Renal pelvis (tissue), 4 donors: ENCODE measurements around the gene CCDC3. TPM values are rescaled to one million over a fixed set of nuclear protein-coding genes. Genes with fewer than 3 reads are reported as not detected.

Experiments
- DNase-seq: peaks from one replicate; pipeline ENCODE4 v3.0.0-alpha.2; 2013
- polyA plus RNA-seq, 3 donors: library from polyadenylated mRNA; unstranded; fragments of 120-200 nt; gene quantifications; one replicate each; pipeline ENCODE4 v1.2.1, GENCODE V29; 2013; ENCODE audit not compliant: insufficient read length in 3 of 3

Gene CCDC3
- polyA plus RNA-seq, 3 donors: 9.9 to 16.1 (median 12.7) TPM

- DNase-seq: no peak
Measured at GRCh38 chr10:12928571-12928970, 72.9 kb downstream of the CCDC3 start.

DNA sequence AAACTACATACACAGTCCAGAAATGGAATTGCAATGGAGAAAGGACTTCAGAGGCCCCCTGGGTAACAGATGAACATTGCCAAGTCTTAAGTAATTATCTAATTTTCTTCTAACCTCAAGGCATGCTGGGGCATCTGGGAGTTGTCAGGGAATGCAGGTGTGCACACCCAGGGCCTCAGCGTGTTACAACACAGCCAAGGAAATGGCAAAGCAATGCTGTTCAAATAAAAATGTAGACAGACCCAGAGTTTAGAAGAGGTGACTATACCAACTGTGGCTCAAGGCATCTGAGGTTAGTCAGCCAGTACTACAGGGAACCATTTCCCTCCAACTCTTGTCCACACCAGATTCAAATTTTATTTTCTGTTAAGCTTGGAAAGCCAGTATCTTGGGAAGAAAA, 73.6 kb downstream of the CCDC3 start:
- no peak for DNase-seq

- no peak for DNase-seq
Measured at GRCh38 chr10:12925845-12926244, 75.7 kb downstream of the CCDC3 start.

GRCh38 chr10:12924911-12925310, 76.6 kb downstream of the CCDC3 start:
- DNase-seq: no peak

- no peak for DNase-seq
Measured at GRCh38 chr10:12922117-12922900, 79.2 kb downstream of the CCDC3 start.

- DNase-seq: no peak
Measured at GRCh38 chr10:12921163-12921562, 80.3 kb downstream of the CCDC3 start.

- no peak for DNase-seq
Measured at GRCh38 chr10:12919574-12919973, 81.9 kb downstream of the CCDC3 start.

GRCh38 chr10:12916587-12916986, 84.9 kb downstream of the CCDC3 start:
- no peak for DNase-seq

GRCh38 chr10:12915637-12916168, 85.8 kb downstream of the CCDC3 start:
- no peak for DNase-seq

DNA sequence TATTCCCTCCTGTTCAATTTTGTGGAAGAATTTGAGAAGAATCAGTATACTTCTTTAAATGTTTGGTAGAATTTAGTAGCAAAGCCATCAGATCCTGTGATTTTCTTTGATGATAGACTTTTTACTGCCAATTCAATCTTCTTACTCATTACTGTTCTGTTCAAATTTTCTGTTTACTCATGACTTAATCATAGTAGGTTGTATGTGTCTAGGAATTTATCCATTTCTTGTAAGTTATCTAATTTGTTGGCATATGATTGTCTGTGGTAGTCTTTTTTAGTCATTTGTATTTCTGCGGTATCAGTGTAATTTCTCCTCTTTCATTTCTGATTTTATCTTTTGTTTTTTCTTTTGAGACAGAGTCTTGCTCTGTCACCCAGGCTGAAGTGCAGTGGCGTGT, 87.4 kb downstream of the CCDC3 start:
- no peak for DNase-seq

DNA sequence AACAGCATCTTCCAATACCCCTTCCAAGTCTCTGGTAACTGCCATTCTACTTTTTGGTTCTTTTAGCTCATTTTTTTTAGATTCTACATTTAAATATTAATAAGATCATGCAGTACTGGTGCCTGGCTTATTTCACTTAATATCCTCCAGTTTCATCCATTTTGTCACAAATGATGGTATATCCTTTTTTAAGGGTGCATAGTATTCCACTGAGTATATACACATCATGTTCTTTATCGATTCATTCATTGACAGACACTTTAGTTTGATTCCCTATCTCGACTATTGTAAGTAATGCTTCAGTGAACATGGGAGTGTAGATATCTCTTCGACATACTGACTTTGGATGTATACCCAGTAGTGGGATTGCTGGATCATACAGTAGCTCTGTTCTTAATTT, 89.7 kb downstream of the CCDC3 start:
- DNase-seq: no peak

- DNase-seq: no peak
Measured at GRCh38 chr10:12910835-12911234, 90.7 kb downstream of the CCDC3 start.

GRCh38 chr10:12909836-12910185, 91.7 kb downstream of the CCDC3 start:
- no peak for DNase-seq

GRCh38 chr10:12909182-12909835, 92.2 kb downstream of the CCDC3 start:
- no peak for DNase-seq

DNA sequence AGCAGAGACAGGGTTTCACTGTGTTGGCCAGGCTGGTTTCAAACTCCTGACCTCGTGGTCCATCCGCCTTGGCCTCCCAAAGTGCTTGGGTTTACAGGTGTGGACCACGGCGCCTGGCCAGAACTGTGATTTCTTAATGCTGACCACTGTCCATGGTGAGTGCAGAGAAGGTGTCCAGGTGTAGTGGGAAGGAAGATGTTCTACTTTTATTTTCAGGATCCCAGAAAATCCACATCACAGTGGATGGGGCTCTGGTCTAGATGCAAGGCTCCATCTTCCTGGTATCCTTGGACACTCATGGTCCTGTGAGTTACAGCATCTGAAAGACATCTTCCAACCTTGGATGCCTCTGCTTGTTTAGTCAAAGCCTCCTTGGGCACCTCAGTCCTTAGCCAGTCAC, 92.7 kb downstream of the CCDC3 start:
- no peak for DNase-seq

- DNase-seq: peak; percentile 61
Measured at GRCh38 chr10:12907656-12908055, 93.9 kb downstream of the CCDC3 start.

DNA sequence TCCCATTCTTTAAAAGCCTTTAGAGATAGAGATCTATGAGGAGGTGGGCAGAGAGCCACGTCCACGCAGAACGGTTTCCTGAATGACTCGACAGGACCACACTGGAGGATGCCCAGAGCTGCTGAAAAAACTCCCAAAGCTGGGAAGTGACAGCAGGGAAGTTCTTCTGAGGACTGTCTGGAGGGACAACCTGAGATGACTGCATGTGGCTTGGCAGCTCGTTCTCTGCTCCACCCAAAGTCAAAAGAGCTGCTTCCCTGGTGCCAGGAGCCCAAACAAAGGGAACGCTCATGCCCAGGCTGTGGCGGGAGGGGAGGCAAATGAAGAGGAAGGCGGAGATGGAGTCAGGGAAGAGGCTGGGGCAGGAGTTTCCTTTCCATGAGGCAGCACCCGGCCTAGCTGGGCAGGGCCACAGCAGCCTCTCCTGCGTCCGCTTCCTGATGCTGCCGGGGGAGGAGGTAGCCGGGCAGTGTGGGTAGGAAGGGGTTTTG, 95.4 kb downstream of the CCDC3 start:
- no peak for DNase-seq

GRCh38 chr10:12905067-12905466, 96.4 kb downstream of the CCDC3 start:
- no peak for DNase-seq

GRCh38 chr10:12902851-12903358, 98.6 kb downstream of the CCDC3 start:
- DNase-seq: no peak

DNA sequence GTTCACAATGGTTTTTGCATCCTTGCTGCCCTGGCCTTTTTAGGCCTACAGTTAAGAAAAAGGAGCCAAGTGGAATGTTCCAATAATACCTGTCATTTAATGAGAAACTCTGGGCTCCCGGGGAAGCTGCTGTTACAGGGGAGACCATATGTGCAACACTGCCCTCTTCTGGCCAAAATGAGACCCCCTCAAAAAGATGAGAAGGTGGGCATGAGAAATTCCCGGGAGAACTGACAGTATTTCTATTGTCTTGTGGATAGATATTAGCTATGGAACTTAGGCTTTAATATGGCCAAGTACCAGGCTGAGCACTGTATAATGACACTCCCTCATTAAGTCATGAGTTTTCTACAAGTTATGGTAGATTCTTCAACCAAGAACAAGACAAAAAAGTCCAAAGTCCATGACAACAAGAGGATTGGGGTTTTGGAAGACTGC, 99.4 kb downstream of the CCDC3 start:
- peak; percentile 78 for DNase-seq

DNA sequence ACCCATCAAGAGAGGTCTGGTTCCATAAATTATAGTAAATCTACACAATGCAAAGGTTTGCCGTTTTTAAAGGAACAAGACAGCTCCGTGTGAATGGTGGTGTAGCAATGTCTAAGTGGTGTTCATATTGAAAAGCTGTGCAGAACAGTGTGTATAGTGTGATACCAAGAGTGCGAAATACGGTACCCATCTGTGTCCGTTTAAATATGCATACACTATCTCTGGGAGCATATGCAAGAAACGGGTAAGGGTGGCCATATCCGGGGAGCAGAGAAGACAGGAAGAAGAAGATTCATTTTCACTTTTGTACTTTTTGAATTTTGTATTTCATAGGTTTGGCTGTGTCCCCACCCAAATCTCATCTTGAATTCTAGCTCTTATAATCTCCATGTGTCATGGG, 102.0 kb downstream of the CCDC3 start:
- DNase-seq: no peak

GRCh38 chr10:12898271-12898670, 103.2 kb downstream of the CCDC3 start:
- DNase-seq: no peak

- no peak for DNase-seq
Measured at GRCh38 chr10:12897278-12897677, 104.2 kb downstream of the CCDC3 start.
